ENCODE data around the gene CCL24.

DNA sequence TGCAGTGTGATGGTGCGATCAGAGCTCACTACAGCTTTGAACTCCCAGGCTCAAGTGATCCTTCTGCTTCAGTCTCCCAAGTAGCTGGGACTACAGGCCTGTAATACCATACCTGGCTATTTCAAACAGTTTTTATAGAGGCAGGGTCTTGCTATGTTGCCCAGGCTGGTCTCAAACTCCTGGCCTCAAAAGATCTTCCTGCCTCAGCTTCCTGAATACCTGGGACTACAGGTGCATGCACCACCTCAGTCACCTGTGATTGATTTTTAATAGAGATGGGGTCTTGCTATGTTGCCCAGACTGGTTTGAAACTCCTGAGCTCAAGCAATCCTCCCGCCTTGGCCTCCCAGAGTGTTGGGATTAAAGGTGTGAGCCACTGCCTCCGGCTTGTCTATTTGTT lies 26.4 kb upstream of the CCL24 start:
- TF ChIP-seq POLR2AphosphoS5 (IDR thresholded peaks at IDR 0.05; ENCODE audit: low read depth, low read length) (no peak), TAF1 (IDR thresholded peaks at IDR 0.05; ENCODE audit: borderline replicate concordance, low read depth, low read length) (no peak), POLR2A (IDR thresholded peaks at IDR 0.05; ENCODE audit: low read depth, low read length) (no peak)
